Activated T-cell treated with anti-CD3 and anti-CD28 coated beads, Interleukin-2, amount 50 U/mL, for 72 hours (primary cell): ENCODE measurements around the gene ANKFY1. TPM values are rescaled to one million over a fixed set of nuclear protein-coding genes. Genes with fewer than 3 reads are reported as not detected.

Experiments used
- ATAC-seq, 2 donors: fragments of 150-1000 bp; cut with Tn5 transposase; replicated peaks in 1 of 2; 2 replicates each; pipeline ENCODE4 v1.10.0; 2021; ENCODE audit warnings: moderate library complexity in 2 of 2, mild to moderate bottlenecking in 1 of 2
- DNase-seq, 2 donors: peaks; one replicate each; pipeline ENCODE4 v3.0.0; 2021 to 2022; ENCODE audit warnings: mixed read lengths in 1 of 2
- H3K27ac Mint-ChIP-seq: one replicate; pipeline ENCODE4 v1.8.0; 2022; ENCODE audit warnings: mild to moderate bottlenecking, moderate library complexity, mixed read lengths
- H3K27me3 Mint-ChIP-seq: one replicate; pipeline ENCODE4 v1.8.0; 2022; ENCODE audit warnings: low read depth, mixed read lengths
- H3K36me3 Mint-ChIP-seq, 2 donors: one replicate each; pipeline ENCODE4 v1.8.0; 2022; ENCODE audit warnings: mixed read lengths in 2 of 2, mild to moderate bottlenecking in 1 of 2; ENCODE audit not compliant: insufficient read depth in 2 of 2
- H3K4me1 Mint-ChIP-seq: one replicate; pipeline ENCODE4 v1.8.0; 2022; ENCODE audit warnings: low read depth, mixed read lengths
- H3K4me3 Mint-ChIP-seq, 2 donors: one replicate each; pipeline ENCODE4 v1.8.0; 2022; ENCODE audit warnings: mild to moderate bottlenecking in 2 of 2, mixed read lengths in 2 of 2, moderate library complexity in 2 of 2
- H3K9me3 Mint-ChIP-seq, 2 donors: one replicate each; pipeline ENCODE4 v1.8.0; 2022; ENCODE audit warnings: mixed read lengths in 2 of 2
- total RNA-seq, 2 donors: library from RNA; stranded (reverse); gene quantifications; one replicate each; pipeline ENCODE4 v1.2.3, GENCODE V29; 2022

ANKFY1 gene
- total RNA-seq, 2 donors from 2014 or later = 36.4 to 37.9 TPM

GRCh38 chr17:4127555-4127954 lies 136.2 kb downstream of the ANKFY1 start:
- H3K27me3 Mint-ChIP-seq = no peaks in the 10 kb centered on the region
- DNase-seq = no peak
- no peak overlapping the region for H3K4me3 Mint-ChIP-seq
- H3K36me3 Mint-ChIP-seq = peaks cover 0 to 6% of the 10 kb centered on the region in 2 donors
- peaks cover 21% of the 10 kb centered on the region for H3K4me1 Mint-ChIP-seq
- H3K27ac Mint-ChIP-seq = peak overlapping the region; percentile 57
- peaks cover 0 to 1% of the 10 kb centered on the region in 2 donors for H3K9me3 Mint-ChIP-seq
- no peak for ATAC-seq

GRCh38 chr17:4125552-4125951 lies 138.2 kb downstream of the ANKFY1 start:
- ATAC-seq (no peak), DNase-seq (no peak)
- Mint-ChIP-seq H3K4me3 (peak overlapping the region in 1 of 2 donors; percentile 1), H3K27ac (peak overlapping the region; percentile 59), H3K9me3 (peaks cover 0 to 1% of the 10 kb centered on the region in 2 donors), H3K36me3 (peaks cover 0 to 6% of the 10 kb centered on the region in 2 donors), H3K4me1 (peaks cover 21% of the 10 kb centered on the region), H3K27me3 (no peaks in the 10 kb centered on the region)

- peaks cover 21% of the 10 kb centered on the region for H3K4me1 Mint-ChIP-seq
- H3K4me3 Mint-ChIP-seq = no peak overlapping the region
- peaks cover 0 to 1% of the 10 kb centered on the region in 2 donors for H3K9me3 Mint-ChIP-seq
- no peaks in the 10 kb centered on the region for H3K27me3 Mint-ChIP-seq
- no peak for DNase-seq
- H3K27ac Mint-ChIP-seq = peak overlapping the region; percentile 59
- no peak for ATAC-seq
- H3K36me3 Mint-ChIP-seq = peaks cover 0 to 5% of the 10 kb centered on the region in 2 donors
These were observed 138.8 kb downstream of the ANKFY1 start for GRCh38 chr17:4124999-4125398.

GRCh38 chr17:4120332-4120731 lies 143.4 kb downstream of the ANKFY1 start:
- Mint-ChIP-seq H3K27me3 (no peaks in the 10 kb centered on the region), H3K9me3 (no peaks in the 10 kb centered on the region), H3K27ac (no peak overlapping the region), H3K36me3 (peaks cover 3 to 9% of the 10 kb centered on the region in 2 donors), H3K4me3 (no peak overlapping the region), H3K4me1 (peaks cover 2% of the 10 kb centered on the region)
- DNase-seq = no peak
- ATAC-seq = no peak

- no peaks in the 10 kb centered on the region for H3K9me3 Mint-ChIP-seq
- no peaks in the 10 kb centered on the region for H3K27me3 Mint-ChIP-seq
- ATAC-seq = no peak
- DNase-seq = no peak
- no peaks in the 10 kb centered on the region for H3K4me1 Mint-ChIP-seq
- H3K4me3 Mint-ChIP-seq = no peak overlapping the region
- no peak overlapping the region for H3K27ac Mint-ChIP-seq
- H3K36me3 Mint-ChIP-seq = peaks cover 5 to 11% of the 10 kb centered on the region in 2 donors
These were observed 144.5 kb downstream of the ANKFY1 start for GRCh38 chr17:4119299-4119698.

- H3K4me1 Mint-ChIP-seq = no peaks in the 10 kb centered on the region
- ATAC-seq (no peak), DNase-seq (no peak)
- peaks cover 5 to 6% of the 10 kb centered on the region in 2 donors for H3K36me3 Mint-ChIP-seq
- H3K27me3 Mint-ChIP-seq = no peaks in the 10 kb centered on the region
- H3K9me3 Mint-ChIP-seq = no peaks in the 10 kb centered on the region
- H3K27ac Mint-ChIP-seq = no peak overlapping the region
- H3K4me3 Mint-ChIP-seq = no peak overlapping the region
These were observed 145.6 kb downstream of the ANKFY1 start for GRCh38 chr17:4118015-4118743.

- no peaks in the 10 kb centered on the region for H3K27me3 Mint-ChIP-seq
- H3K4me3 Mint-ChIP-seq = no peak overlapping the region
- H3K27ac Mint-ChIP-seq = no peak overlapping the region
- DNase-seq = no peak
- no peaks in the 10 kb centered on the region for H3K9me3 Mint-ChIP-seq
- ATAC-seq = no peak
- H3K36me3 Mint-ChIP-seq = peaks cover 5 to 14% of the 10 kb centered on the region in 2 donors
- no peaks in the 10 kb centered on the region for H3K4me1 Mint-ChIP-seq
These were observed 147.3 kb downstream of the ANKFY1 start for GRCh38 chr17:4116516-4116915.

Other genes with a start within 250 kb of the ANKFY1 start
- 10 to 100 TPM; 40.0 to 44.7 TPM for gene ZZEF1, start 120.9 kb downstream of the ANKFY1 start, total RNA-seq
- gene CYB5D2, start 120.8 kb downstream of the ANKFY1 start, total RNA-seq = 10 to 100 TPM; 13.9 to 15.2 TPM
- gene UBE2G1, start 102.7 kb upstream of the ANKFY1 start, total RNA-seq = 10 to 100 TPM; 64.2 to 64.3 TPM
- gene SPNS3, start 170.0 kb upstream of the ANKFY1 start, total RNA-seq = 10 to 100 TPM; 42.1 to 44.9 TPM
- 1 to 10 TPM; 1.1 to 1.3 TPM for gene SPNS2, start 234.9 kb upstream of the ANKFY1 start, total RNA-seq